K562 treated with DMSO at 1 percent for 4 hours (cell line): ENCODE measurements around the gene SPC25. TPM values are rescaled to one million over a fixed set of nuclear protein-coding genes. Genes with fewer than 3 reads are reported as not detected.

Experiments
- total RNA-seq: library from RNA; unstranded; fragments of 300-600 nt; gene quantifications from 2 replicates; pipeline ENCODE4 v1.2.3, GENCODE V29; 2022; ENCODE audit not compliant: insufficient read depth

The SPC25 gene, protein sequence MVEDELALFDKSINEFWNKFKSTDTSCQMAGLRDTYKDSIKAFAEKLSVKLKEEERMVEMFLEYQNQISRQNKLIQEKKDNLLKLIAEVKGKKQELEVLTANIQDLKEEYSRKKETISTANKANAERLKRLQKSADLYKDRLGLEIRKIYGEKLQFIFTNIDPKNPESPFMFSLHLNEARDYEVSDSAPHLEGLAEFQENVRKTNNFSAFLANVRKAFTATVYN
- total RNA-seq, result 37.3 and 40.0 TPM in 2 replicates

DNA sequence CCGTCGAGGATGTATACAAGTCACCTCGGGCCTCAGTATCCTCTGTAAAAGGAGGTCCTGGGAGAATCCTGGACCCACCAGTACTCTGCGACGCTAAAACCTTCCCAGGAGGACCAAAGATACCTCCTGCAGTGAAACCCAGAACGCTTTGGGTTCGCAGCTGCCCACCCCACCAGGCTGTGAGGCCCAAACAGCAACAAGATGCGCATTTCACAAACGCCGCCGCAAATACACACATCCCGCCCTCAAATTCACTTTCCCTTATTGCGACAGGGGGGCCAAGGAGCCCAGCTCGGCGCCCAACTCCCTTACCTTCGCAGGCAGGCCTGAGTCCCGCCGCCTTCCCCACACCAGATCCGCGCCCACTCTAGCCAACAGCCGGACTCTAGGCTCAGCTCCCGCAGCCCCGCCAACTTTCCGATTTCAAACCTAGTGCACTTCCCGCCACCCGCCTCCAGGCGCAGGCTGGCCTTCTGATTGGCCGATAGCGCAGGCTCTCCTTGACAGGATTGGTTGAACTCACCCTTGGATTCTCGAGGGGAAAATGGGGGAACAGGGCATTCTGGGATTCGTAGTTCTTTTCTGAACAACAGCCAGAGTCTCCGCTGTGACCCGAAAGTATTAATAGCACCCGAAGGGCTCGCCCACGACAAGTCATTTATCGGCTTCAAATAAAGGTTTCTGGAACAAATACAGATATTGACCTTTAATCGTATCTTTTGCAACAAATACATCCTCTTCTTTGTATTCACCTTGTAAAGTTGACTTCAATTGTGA lies at the start of gene SPC25:
Gene SPC25 (minus strand): TSS at position 425 of the 777 bp plus-strand sequence. CDS start 911 bp downstream, outside the sequence.

DNA sequence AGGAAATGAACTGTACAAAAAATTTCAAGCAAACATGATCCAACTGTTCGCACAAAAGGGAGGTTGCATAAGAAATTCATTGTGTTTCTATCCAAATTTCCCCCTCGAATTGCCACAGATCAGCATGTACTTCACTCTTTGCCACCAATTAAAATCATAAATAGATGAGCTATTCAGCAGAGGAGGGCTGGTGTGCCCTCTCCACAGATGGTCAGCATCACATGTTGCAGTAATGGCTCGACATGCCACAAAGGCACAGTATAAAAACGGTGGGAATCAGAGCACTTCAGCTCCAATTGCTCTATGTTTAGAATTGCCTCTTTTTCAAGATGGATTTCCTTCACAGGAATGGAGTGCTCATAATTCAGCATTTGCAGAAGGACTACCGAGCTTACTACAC lies 10.8 kb upstream of the SPC25 start, which contains the start of gene G6PC2:
Gene G6PC2 (plus strand): TSS at position 289 of the 400 bp plus-strand sequence. CDS start 41 bp downstream, at position 330.

Other genes with a start within 250 kb of the SPC25 start
- 20.8 and 23.1 TPM in 2 replicates for gene NOSTRIN, start 87.8 kb downstream of the SPC25 start, total RNA-seq
- gene G6PC2, start 10.9 kb upstream of the SPC25 start, total RNA-seq, result not detected in 2 replicates
- gene ABCB11, start 140.9 kb upstream of the SPC25 start, total RNA-seq, result 0.13 and 0.21 TPM in 2 replicates
- gene DHRS9, start 179.1 kb upstream of the SPC25 start, total RNA-seq, result not detected in 2 replicates